HG03460 (cell line): Measurements from ENCODE around the gene SCN1A.

Experiments
- ATAC-seq: cut with Tn5 transposase; IDR thresholded peaks from one replicate; pipeline ENCODE4 v1.9.1; 2021; ENCODE audit not compliant: unreplicated experiment

SCN1A gene

DNA sequence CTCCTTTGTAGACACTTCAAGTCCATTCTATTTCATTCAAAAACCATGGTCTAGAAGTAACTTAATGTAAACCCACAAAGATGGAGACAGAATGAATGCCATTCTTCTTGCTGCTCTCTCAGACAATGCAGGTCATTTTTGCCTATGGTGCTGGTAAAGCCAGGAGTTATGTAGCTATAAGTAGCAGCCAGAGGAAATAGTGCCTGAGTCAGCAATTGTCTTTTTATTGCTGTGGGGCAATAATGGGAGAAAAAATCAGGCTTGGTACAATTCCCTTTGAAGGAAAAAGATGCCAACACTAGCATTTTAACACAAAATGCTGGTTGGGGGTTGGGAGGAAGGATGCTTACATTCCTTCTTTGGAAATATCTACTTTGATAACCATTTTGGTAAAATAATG is 43.5 kb downstream of the SCN1A start:
- ATAC-seq = no peak

DNA sequence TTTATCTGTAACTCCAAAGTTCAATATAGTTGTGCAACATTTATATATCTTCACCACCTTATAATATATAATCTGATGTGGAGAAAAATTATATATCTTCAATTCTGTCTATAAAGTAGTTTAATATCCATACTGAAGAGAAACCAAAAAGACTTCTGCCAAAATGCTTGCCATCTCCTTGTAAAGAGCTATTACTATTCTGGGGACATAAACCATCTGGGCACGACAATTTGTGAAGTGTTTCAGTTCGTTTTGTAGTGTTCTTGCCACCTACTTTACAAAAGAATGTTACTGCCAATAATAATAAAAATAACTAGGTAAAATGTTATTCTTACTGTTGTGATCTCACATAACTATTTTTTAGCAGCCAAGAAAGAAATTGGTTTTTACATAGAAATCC is 45.1 kb downstream of the SCN1A start:
- ATAC-seq = no peak

DNA sequence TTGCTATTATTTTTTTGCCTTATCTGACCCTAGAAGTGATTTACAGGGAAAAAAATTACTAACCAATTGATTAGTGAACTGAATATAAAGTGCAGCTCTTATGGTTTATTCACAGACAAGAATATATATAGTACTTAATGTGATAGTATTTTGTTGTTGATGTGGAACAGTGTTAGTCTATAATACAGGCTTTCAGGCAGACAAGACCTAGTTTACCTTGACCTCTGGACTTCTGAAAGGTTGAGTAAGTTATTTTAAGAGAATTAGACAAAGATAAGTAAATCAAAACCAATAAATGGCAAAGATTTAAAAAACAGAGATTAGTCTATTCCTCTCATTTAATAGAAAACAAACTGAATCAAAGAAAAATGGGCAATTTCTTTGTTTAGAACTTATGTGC is 46.0 kb downstream of the SCN1A start:
- ATAC-seq = no peak

DNA sequence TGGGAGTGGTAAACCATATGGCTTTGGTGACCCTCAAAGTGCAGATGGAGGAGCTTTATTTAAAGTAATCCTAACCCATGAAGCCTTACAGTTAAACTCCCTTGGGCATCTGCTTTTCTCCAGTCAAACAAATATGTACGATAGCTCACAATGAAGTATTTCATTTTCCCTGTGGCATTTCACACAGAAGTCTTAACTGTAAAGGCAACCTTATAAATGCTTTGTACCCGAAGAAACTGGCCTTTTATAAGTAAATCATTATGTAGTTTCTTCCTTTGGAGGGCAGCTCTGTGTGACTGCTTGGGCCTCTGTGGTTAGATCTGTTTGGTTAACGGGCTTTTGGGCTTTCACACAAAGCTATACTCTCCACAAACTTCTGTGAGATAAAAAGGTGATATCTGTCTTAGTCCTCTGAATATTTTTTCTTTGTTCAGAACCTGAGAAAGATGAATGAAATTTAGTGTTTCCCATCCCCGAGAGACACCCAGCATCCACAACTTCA is 46.6 kb downstream of the SCN1A start:
- ATAC-seq = no peak

DNA sequence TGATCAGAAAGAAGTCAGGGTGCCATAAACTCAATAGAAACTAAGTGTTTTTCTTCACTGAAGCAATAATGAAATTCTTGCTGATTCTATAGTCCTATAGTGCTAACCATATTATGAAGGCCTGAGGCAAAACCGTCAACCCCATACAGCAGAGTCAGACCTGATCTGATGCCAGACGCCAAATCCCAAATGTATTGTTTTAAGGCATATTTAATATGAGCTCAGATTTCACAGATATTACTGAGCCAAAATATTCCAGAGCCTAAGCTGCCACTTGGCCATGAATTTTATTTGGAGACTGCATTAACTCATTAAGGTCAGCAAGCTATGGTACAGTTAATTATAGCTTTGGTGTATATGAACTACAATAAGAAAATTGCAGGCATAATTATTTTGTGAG is 53.4 kb downstream of the SCN1A start:
- no peak for ATAC-seq

DNA sequence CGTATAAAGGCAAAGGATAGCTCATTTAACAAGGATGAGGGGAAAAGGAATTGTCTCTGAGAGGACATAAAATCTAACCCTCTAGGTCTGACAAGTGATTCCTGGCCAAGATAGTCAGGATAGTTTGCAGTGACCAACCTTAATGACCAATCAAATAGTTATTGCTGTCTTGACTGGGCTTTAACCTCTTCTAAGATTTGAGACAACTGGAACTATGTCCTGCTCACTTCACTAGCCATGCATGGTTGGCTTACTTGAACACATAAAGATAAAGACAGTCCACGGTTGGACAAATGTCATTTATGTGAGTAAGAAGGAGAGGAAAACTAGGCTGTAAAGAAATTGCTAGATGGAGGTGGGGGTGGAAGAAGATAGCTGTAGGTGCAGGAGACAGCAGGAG is 53.8 kb downstream of the SCN1A start:
- ATAC-seq = no peak

DNA sequence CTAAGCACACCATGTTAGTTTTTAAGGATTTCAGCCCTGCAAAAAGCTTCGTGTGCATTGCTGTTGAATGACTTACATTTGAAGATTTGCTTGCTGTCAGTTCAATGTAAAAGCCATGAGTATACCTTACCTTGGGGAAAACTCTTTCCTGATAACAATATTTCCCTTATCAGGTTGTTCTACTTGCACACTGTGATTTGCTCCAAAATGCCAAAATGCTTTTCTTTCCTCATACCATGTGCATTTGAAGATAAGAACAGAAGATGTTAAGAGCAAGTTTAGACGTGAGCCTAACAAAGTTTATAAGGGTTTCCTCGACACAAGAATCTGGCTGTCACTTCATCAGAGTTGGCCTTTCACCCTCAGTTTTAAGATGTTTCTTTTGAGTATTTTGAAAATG is 57.6 kb downstream of the SCN1A start:
- ATAC-seq = no peak

DNA sequence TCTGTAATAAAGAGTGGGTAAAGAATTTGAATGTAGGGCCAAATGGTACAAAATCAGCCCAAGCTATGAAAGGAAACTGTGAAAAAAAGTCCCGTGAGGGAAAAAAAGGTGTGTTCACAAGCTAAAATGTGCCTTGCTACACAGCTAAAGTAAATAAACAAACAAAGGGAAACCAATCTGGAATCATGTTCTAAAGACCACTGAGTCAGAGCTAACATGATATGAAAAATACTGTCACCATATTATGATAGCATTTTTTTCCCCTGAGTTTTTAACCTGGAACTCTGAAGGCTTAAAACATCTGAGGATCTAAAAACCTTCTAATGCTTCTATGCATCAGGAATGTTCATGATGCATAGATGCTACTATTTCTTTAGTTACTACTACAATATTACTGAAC is 58.8 kb downstream of the SCN1A start:
- no peak for ATAC-seq

DNA sequence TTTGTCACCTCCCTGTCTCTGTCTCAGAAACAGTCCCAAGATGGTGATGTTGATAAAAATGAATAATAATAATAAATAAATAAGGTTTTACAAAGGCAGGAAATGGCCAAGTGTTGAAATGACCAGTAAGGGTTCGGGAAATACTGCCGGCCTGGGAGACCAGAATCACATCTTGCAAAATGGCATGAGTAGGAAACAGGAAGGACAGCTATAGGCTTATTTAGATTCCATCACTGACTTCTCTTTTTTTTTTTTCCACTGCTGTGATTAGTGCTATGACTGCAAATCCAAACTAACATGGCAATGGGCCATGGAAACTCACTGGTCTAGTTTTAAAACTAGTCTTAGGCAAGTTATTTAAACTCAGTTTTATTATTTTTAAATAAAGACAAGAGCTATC is 60.6 kb downstream of the SCN1A start:
- ATAC-seq = no peak

DNA sequence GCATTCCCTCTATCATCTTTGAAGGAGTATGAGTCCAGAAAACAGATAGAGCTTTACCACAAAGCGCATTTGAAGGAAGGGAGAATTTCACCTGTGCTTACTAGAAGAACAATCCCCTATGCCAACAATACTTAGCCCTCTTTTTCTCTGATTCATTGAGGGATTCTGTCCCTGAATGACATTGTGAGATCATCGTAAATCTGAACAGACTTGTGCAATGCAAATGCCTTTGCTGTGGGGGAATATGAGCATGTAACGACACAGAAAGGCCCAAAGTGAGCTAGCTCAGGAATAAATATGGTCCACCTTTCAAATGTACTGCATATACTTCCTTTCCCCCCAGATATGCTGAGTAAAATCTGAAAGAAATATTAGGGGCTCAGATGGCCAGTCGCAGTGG is 67.6 kb downstream of the SCN1A start:
- no peak for ATAC-seq

DNA sequence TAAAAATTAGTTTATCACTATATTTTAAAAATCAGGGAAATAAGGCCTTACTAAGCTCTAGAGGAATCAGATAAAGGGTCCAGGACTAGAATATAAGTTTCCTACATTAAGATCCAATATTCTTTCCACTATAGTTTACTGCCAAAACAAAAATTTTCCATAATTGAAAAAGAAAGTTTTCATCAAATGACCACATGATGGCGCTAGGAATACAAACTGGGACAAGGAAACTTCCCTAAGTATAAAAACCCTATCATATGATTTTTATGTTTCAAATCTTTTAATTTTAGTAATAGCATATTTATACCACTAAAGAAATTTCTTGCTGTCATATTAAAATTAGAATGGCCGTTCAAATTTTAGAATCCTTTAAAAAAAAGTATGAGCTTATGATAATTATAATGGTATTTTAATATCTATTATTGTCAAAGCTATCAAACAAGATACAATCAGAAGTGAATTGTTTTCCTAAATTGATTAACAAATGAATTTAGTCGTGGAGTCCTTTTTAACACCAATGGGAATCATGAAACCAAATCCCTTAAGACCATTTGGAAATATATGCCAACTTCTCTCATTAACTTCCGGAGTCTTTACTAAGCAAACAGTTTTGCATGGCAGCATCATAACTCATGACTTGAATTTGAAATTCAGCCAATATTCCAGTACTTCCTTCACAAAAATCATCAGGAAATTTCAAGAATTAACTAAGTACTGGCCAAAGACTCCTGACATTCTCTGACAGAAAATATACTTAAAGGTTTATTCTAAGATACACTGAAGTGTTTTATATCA is 70.3 kb downstream of the SCN1A start:
- ATAC-seq = no peak

DNA sequence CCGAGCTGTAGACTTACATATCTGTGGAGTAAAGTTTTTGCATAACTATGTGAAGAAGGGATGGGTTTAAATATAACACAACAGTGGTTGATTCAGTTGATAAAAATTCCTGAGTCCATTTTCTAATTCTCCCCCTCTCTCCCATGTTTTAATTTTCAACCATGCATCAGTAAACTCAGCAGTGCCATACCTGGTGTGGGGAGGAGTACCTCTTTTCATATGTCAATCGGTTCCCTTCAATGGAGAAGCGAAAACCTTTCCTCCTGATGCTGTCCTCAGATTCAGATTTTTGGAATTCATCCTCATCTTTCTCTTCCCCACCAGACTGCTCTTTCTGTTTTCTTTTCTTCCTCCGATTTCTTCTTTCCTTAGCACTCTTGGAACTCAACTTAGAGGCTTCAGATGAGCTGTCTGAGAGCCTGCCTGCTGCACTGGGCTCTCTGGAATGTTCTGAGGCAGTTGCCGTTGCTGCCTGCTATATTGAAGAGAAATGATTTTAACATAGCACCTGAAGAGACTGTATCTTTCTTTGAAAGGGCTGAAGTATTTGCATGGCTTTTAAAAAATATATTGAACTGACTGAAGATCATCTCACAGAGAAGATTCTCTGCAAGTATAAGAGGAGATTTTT is 82.9 kb downstream of the SCN1A start:
- no peak for ATAC-seq

DNA sequence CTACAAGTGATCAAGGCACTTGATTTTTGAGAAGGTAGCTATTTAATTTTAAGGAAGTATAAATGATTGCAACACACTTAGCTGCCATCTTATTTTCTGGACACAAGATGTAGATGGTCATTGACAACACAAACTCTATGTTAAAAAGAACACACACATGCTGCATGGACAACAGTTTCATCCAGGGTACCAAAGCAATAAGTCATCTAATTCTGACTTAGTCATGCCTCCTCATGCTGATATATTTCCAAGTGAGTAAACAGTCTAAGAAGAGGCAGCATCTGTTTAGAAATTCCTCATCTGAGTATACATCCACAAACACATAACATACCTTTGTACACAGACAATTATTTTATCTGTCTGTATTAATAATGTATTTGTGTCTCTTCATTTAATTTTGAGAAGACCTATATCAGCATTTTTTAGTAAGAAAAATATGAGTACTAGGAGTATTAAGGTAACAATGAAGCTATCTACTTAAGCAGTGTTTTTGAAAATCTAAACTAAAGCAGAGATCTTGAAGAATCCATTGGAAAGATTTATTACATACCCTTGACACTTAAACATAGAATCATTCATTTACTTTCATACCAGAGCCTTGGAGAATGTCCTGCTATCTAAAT is 84.9 kb downstream of the SCN1A start:
- no peak for ATAC-seq

DNA sequence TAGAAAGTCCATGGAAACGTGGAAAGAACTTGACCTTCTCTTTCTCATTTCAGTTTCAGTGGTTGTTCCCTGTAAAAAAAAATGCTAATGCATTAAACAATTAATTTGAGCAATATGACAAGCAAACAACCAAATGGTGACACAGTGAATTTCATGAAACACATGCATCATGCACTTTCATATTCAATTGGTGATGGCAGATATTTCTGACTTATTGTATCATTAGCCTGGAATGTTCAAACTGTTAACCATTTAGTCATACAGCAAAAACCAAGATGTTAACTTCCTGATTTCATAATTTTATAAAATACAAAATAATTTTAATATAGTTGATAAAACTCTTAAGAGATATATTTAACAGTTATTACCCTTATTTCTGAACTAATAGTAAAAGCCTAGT is 85.5 kb downstream of the SCN1A start:
- no peak for ATAC-seq

DNA sequence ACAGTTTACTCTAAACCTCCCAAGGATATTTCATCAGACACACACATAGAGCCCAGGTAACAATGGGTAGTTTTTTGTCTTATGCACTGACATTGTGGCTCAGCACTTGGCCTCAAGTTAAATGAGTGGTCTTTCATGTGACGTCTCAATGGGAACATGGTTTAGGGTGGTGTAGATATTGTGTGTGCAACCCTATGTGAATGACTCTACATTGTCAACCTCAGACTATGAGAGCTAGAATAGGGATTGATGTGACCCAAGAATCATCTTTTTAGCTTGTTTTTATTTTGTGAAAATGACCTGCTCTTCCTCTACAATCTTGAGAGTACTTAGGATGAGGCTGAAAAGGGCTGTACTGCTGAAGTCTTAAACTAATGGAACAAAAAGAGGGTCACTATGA is 86.2 kb downstream of the SCN1A start:
- ATAC-seq = no peak

DNA sequence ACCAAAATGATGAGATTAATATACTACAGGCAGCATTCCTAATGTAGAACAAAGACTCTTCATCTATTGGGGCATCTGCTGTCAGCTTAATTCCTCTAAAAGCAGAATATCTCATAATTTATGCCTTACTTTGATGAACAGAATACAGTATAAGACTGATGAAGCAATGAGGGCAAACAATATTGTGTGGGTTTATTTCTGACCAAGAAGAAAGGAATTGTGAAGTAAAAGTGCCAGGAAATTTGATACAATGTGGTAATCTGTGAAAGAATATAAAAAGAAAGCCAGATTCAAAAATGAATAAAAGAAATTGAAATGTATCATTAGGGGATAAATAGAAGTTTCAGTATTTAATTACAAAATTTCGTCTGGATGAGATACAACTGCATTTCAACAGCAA is 95.5 kb downstream of the SCN1A start:
- ATAC-seq = no peak

DNA sequence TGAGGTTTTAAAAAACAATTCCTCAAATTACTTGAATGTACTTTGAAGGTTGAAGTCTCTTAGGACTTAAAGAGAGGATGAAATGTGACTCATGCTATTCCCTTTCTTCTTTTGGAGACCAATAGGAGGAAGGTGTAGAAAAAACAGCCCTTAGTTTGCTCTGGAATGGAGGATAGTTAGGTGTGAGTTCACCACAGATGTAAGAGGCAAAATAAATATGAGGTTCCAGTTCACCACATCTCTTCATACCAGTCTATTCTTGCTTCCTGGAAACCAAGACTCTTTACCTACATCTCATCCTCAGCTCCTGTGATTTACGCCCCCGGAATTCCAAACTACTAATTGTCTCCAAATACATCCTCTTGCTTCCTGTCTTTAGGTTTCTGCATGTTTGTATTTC is 96.8 kb downstream of the SCN1A start:
- no peak for ATAC-seq

DNA sequence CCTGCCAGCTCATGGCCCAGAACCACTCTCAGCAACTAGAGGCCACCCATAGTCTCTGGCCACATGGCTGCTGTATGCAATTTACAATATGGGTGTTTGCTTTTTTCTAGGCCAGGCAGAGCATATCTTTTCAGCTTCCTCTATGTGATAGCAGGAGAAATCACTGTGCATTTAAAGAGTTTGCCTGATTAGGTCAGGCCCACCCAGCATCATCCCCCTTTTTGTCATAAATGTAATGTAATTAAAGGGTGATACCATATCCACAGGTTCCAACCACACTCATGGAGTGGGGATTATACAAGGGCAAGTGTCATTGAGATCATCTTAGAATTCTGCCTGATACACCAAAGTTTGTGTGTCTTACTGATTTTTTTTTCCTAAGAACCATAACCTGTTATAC is 102.5 kb downstream of the SCN1A start:
- ATAC-seq = no peak

DNA sequence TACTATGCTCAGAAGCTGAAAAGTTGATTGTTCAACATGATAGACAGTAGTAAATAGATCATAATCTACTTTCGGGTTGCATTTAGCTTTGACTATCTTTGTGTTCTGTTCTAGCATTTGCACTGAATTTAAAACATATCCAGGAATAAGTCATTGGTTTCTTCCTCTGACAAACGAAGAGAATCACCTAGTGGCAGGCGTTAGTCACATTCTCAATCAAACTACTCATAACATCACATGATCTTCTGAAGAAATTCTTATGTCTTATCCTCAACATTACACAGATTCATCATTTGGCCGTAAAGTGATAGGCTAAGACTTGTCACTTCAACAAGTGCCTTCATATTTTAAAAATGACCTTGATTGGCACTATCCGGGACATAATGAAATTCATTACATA is 110.6 kb downstream of the SCN1A start:
- ATAC-seq = no peak

DNA sequence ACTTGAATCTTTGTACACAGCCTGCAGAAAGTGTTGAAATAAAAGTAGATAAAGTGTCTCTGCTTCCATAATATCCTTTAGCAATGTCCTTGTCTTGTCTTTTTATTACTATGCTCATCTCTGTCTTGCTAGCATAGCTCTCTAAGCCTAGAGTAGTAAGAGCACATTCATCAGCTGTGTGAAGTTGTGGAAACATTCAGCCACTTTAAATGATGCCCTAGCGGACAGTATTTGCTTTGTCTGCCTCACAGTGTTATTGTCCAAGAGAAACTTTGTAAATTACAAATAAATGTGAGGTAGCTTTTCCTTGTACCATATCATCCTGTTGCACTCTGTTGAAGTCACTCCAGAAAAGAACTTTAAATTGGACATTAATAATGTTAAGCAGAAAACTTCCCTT is 113.9 kb downstream of the SCN1A start:
- ATAC-seq = no peak

DNA sequence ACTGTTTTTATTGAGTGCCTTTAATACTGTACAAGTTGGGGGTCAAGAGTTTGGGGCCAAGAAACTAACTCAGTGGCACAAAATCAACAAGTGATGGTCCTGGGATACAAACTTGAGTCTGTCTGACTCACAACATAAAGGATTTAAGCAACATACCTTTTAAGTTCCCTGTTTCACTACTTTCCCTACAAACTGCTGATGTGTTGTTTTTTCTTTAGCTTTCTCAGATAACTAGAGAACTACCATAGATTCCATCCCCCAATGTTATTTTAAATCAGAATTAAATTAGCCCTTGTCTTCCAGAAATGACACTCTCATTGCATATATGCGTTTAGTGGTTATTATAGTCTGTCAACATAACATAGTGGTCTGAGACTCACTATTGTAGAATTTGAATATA is 116.2 kb downstream of the SCN1A start:
- ATAC-seq = no peak

DNA sequence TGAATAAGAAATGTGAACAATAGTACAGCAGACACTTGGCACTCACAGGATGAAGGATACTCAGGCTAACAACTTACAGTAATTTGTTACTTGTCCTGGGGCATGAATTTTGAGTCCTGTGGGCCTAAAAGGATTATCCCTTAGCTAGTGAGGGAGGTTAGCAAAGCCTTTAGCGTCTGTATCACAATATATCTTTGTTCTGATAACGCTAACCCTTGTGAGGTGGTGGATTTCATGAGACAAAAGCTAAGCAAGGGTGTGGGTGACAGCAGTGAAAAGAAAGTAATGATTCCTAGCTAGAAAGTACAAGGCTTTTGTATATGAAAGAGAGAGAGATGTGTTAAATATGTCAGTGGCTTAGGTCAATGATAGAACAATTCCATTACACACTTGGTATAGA is 127.4 kb downstream of the SCN1A start:
- no peak for ATAC-seq
